ENCODE results near the gene SLC24A4.

Gene SLC24A4

DNA sequence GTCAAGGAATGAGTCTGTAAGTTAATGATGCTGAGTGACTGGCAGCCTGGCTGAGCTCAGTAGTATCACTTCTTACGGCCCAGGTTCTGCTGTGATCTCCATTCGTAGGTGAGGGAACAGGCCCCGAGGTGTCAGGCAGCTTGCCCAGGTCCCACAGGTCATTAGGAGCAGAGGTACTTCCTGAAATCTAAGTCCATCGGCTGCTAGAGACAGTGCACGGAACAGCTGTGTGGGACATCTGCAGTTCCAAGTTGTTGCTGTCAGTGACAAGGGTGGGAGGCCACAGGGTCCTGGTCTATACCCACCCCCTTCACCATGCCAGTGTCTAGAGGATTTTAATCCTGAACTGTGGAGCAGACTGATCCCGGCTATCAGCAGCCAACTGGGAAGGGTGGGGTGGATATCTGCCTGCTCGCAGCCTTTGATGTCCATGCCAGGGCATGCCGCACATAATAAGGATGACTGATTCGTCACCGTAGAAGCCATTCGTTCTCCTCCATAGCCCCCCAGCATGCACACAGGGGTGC lies 108.3 kb downstream of the SLC24A4 start:
- DNase-seq (ENCODE audit: insufficient read length, low spot score): no peak
- TF ChIP-seq POU2F2 (IDR thresholded peaks at IDR 0.05; ENCODE audit: low read depth, low read length): no peak
- TF ChIP-seq POLR2A (IDR thresholded peaks at IDR 0.05; ENCODE audit: low read depth, low read length): no peak
- no peak for FAIRE-seq

DNA sequence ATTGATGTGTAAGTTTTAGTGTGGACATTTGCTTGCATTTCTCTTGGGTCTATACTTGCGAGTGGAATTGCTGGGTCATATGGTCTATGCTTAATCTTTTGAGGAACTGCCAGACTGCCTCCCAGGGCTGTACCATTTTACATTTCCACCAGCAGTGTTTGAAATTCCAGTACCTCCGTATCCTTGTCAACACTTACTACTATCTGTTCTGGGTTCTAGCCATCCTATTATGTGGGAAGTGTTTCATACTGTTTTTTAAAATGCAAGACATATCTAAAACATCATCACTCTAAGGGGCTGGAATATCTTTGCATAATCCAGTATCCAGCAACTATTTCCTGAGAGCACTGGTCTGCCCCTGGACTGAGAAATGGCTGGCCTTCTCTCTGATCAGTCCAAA lies 110.4 kb downstream of the SLC24A4 start:
- DNase-seq (ENCODE audit: insufficient read length, low spot score): no peak
- TF ChIP-seq SPI1 (IDR thresholded peaks at IDR 0.05; ENCODE audit: low read depth, low read length): no peak
- no peak for TF ChIP-seq TAF1 (IDR thresholded peaks at IDR 0.05; ENCODE audit: low read depth, low read length)
- TF ChIP-seq POU2F2 (IDR thresholded peaks at IDR 0.05; ENCODE audit: low read depth, low read length): no peak
- TF ChIP-seq POLR2AphosphoS5 (IDR thresholded peaks at IDR 0.05; ENCODE audit: low read depth, low read length): no peak
- FAIRE-seq: no peak

DNA sequence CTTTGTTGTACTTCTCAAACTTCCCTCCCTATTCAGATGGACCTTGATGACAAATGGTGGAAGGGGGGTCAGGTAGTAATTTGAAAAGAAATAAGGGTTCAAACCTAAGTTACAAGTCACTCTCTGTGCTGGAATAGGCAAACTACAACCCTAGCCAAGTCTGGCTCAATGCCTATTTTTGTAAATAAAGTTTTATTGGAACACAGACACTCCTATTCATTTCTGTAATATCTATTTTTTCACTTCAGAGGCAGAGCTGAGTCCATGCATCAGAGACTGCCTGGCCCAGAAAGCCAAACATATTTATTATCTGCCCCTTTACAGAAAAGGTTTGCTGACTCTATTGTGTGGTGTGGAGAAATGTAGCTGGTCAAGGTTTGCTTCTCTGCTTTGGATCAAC lies 112.2 kb downstream of the SLC24A4 start:
- TF ChIP-seq POLR2A (IDR thresholded peaks at IDR 0.05; ENCODE audit: low read depth, low read length) (no peak), PAX5 (IDR thresholded peaks at IDR 0.05; ENCODE audit: insufficient read depth, low read length, severe bottlenecking) (no peak), TAF1 (IDR thresholded peaks at IDR 0.05; ENCODE audit: low read depth, low read length) (no peak)
- no peak for DNase-seq (ENCODE audit: insufficient read length, low spot score)
- no peak for FAIRE-seq

DNA sequence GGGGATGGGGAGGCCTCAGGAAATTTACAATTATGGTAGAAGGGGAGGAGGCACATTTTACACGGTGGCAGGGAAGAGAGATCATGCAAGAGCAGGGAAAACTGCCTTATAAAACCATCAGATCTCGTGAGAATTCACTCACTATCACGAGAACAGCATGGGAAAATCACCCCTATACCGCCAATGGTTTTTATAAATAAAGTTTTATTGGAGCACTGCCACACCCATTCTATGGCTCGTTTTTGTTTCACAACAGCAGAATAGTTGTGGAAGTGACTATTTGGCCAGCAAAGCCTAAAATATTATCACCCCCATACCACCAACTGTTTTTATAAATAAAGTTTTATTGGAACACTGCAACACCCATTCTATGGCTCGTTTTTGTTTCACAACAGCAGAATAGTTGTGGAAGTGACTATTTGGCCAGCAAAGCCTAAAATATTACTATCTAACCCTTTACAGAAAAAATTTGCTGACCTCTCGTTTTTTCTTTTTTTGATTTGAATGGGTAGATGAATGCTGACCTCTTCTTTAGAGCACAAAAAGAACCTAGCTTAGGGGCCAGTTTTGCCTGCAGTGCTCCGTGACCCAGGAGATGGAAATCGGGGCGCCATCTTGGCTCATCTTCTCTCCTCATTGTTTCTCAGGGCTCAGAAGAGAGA lies 113.3 kb downstream of the SLC24A4 start:
- no peak for TF ChIP-seq PAX5 (IDR thresholded peaks at IDR 0.05; ENCODE audit: insufficient read depth, low read length, severe bottlenecking)
- DNase-seq (ENCODE audit: insufficient read length, low spot score) (no peak), FAIRE-seq (no peak)

DNA sequence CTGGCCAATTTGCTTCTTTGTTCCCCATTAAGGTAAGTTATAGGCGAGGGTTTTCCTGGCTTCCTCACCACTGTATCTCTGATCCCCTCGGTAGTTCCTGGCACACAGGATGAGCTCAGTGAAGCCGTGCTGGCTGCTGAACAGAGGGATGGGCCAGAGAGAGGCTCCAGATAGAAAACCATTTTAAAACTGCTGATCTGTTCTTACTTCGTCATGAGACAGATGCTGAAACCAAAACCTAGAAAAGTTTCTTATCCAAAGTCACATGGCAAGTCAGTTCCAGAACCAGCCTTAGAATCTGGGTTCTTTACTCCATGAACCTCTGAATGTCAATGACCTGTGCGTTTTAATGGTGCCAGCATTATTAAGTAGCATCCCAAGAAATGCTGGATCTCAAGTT lies 114.3 kb downstream of the SLC24A4 start:
- TF ChIP-seq POU2F2 (IDR thresholded peaks at IDR 0.05; ENCODE audit: low read depth, low read length): no peak
- no peak for TF ChIP-seq POLR2AphosphoS5 (IDR thresholded peaks at IDR 0.05; ENCODE audit: low read depth, low read length)
- no peak for TF ChIP-seq SPI1 (IDR thresholded peaks at IDR 0.05; ENCODE audit: low read depth, low read length)
- no peak for TF ChIP-seq POLR2A (IDR thresholded peaks at IDR 0.05; ENCODE audit: low read depth, low read length)
- TF ChIP-seq PAX5 (IDR thresholded peaks at IDR 0.05; ENCODE audit: insufficient read depth, low read length, severe bottlenecking): no peak
- TF ChIP-seq TAF1 (IDR thresholded peaks at IDR 0.05; ENCODE audit: low read depth, low read length): no peak
- DNase-seq (ENCODE audit: insufficient read length, low spot score): no peak
- no peak for FAIRE-seq

DNA sequence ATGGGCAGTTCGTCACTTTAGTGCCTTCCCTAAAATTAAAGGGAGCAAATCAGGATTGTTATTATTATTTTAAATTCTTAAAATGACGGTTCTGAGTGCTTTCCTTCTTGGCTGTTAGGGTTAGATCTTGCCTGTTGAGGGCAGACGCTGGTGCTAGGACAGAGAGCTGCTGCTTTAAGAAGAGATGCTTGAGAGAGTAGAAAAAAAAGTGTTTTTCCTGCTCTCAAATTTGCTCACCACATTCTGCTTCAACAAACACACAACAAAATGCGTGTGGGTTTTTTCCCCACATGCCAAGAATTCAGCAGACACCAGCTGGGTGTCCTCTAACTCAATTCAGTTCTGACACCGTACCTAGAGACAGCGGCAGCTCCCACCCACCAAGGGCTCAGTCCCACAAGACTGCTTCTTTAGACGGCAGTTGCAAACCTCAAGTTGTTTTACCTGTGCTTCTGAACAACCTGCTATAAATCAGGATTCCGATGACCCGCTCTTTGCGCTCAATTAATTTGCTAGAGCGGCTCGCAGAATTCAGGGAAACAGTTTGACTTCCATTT lies 114.8 kb downstream of the SLC24A4 start:
- FAIRE-seq (no peak), DNase-seq (ENCODE audit: insufficient read length, low spot score) (no peak)

DNA sequence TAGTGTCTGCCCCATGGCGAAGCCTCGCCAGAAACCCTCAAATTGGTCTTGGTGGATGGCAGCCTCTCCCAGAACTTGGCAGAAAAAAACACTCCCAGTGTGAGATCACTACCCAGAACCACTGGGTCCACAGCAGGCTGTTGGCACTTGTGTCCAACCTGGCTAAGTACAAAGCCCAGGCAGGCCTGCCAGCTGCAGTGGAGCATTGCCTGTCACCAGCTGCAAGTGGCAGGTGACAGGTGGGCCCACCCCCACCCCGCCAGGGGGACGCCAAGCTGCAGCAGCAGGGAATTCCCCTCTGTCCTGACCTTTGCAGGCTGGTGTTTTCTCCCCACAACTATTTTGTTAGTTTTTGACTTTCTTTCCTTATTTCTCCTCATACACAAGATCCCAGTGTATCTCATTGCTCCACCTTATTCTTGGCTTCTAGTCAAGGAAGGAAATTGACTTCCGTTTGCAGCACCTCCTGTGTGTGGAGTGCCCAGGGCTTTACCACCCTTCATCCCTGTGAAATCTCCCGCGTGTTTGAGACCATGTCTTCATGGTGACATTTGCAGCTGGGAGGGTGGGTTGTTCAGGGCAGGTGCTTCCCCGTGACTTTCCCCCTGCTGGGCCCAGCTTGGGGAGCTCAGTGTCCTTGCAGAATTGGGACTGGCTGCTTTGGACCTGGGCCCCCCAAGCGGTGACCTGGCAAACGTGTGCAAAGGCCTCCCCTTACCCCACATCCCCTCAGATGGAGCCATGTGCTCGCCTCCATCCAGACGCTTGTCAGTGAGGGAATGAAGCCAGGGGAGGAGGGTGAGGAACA lies 116.8 kb downstream of the SLC24A4 start:
- FAIRE-seq: peak; percentile 33
- DNase-seq (ENCODE audit: insufficient read length, low spot score): no peak

More for the DNA sequence above, 114.8 kb downstream of the SLC24A4 start:
- TF ChIP-seq POU2F2 (IDR thresholded peaks at IDR 0.05; ENCODE audit: low read depth, low read length) (no peak), SPI1 (IDR thresholded peaks at IDR 0.05; ENCODE audit: low read depth, low read length) (no peak), POLR2A (IDR thresholded peaks at IDR 0.05; ENCODE audit: low read depth, low read length) (no peak), PAX5 (IDR thresholded peaks at IDR 0.05; ENCODE audit: insufficient read depth, low read length, severe bottlenecking) (no peak), TAF1 (IDR thresholded peaks at IDR 0.05; ENCODE audit: low read depth, low read length) (no peak)

DNA sequence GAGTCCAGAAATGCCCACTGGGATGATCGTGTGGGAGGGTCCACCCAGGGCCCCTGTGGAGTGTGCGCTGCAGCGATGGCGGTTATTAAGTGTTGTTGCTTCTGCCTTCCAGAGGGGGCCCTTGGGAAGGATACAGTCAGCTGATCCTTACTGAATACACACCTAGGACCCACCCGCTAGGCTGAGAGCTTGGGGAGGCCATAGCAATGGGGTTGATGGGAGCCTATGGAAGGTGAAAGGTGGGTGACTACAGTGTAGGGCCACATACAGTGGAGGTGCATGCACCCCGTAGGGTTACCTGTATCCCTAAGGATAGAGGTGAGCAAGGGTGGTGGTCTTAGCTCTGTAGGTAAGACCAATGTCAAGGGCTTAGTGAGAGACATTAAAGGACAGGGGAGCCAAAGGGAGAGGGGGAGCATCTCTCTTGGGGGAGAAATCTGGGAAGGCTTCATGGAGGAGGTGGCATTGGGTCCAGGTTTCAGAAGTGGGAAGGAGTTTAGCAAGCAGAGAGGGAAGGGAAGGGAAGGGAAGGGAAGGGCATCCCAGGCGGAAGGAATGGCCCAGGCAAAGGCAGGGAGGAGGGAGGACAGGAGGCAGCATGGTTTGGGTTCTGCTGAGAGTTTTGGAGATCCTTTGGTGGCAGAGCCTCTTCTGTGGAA lies 117.5 kb downstream of the SLC24A4 start:
- FAIRE-seq: no peak
- TF ChIP-seq PAX5 (IDR thresholded peaks at IDR 0.05; ENCODE audit: insufficient read depth, low read length, severe bottlenecking) (no peak), TAF1 (IDR thresholded peaks at IDR 0.05; ENCODE audit: low read depth, low read length) (no peak), POU2F2 (IDR thresholded peaks at IDR 0.05; ENCODE audit: low read depth, low read length) (no peak), POLR2A (IDR thresholded peaks at IDR 0.05; ENCODE audit: low read depth, low read length) (no peak), POLR2AphosphoS5 (IDR thresholded peaks at IDR 0.05; ENCODE audit: low read depth, low read length) (no peak), SPI1 (IDR thresholded peaks at IDR 0.05; ENCODE audit: low read depth, low read length) (no peak)
- DNase-seq (ENCODE audit: insufficient read length, low spot score): no peak

More for the DNA sequence above, 116.8 kb downstream of the SLC24A4 start:
- no peak for TF ChIP-seq SPI1 (IDR thresholded peaks at IDR 0.05; ENCODE audit: low read depth, low read length)
- TF ChIP-seq POLR2A (IDR thresholded peaks at IDR 0.05; ENCODE audit: low read depth, low read length): no peak
- no peak for TF ChIP-seq POU2F2 (IDR thresholded peaks at IDR 0.05; ENCODE audit: low read depth, low read length)
- TF ChIP-seq TAF1 (IDR thresholded peaks at IDR 0.05; ENCODE audit: low read depth, low read length): no peak
- TF ChIP-seq PAX5 (IDR thresholded peaks at IDR 0.05; ENCODE audit: insufficient read depth, low read length, severe bottlenecking): no peak
- no peak for TF ChIP-seq POLR2AphosphoS5 (IDR thresholded peaks at IDR 0.05; ENCODE audit: low read depth, low read length)

DNA sequence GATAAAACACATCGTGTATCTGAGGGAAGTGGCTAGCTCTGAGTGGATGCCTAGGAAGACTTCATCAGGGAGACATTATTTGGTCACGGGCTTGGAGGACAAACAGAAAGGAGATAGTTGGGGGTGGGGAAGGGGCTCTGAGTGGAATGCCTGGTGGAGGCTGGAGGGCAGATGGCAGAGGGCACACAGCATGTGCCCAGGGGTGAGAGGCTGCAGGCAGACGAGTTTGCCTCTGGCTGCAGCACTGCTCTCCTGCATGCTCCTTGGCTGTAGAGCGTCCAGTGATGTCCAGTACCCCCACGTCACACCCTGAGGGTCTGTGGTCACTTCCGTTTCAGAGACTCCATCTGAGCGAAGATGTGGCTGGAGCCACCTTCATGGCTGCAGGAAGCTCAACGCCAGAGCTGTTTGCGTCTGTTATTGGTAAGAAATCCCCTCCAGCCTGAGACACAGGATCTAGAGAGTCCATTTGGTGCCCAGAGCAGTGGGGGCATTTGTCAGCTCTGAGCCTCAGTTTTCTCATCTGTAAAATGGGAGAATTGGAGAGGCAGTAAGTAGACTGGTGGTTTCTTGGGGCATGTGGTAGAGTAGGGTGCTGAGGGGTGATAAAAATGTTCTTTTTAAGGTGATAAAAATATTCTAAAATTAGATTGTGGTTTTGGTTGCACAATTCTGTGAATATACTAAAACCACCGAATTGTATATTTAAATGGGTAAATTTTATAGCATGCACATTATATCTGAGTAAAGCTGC lies 119.0 kb downstream of the SLC24A4 start:
- TF ChIP-seq SPI1 (IDR thresholded peaks at IDR 0.05; ENCODE audit: low read depth, low read length): no peak
- TF ChIP-seq POLR2AphosphoS5 (IDR thresholded peaks at IDR 0.05; ENCODE audit: low read depth, low read length): no peak
- no peak for TF ChIP-seq POLR2A (IDR thresholded peaks at IDR 0.05; ENCODE audit: low read depth, low read length)
- TF ChIP-seq TAF1 (IDR thresholded peaks at IDR 0.05; ENCODE audit: low read depth, low read length): no peak
- TF ChIP-seq POU2F2 (IDR thresholded peaks at IDR 0.05; ENCODE audit: low read depth, low read length): no peak
- TF ChIP-seq PAX5 (IDR thresholded peaks at IDR 0.05; ENCODE audit: insufficient read depth, low read length, severe bottlenecking): no peak
- DNase-seq (ENCODE audit: insufficient read length, low spot score) (no peak), FAIRE-seq (no peak)
